HG03439 (cell line): ENCODE results near the gene BNIPL.

Experiments
- ATAC-seq: cut with Tn5 transposase; IDR thresholded peaks from one replicate; pipeline ENCODE4 v1.9.1; 2021; ENCODE audit warnings: mild to moderate bottlenecking, moderate library complexity; ENCODE audit not compliant: unreplicated experiment

Gene BNIPL, protein sequence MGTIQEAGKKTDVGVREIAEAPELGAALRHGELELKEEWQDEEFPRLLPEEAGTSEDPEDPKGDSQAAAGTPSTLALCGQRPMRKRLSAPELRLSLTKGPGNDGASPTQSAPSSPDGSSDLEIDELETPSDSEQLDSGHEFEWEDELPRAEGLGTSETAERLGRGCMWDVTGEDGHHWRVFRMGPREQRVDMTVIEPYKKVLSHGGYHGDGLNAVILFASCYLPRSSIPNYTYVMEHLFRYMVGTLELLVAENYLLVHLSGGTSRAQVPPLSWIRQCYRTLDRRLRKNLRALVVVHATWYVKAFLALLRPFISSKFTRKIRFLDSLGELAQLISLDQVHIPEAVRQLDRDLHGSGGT

DNA sequence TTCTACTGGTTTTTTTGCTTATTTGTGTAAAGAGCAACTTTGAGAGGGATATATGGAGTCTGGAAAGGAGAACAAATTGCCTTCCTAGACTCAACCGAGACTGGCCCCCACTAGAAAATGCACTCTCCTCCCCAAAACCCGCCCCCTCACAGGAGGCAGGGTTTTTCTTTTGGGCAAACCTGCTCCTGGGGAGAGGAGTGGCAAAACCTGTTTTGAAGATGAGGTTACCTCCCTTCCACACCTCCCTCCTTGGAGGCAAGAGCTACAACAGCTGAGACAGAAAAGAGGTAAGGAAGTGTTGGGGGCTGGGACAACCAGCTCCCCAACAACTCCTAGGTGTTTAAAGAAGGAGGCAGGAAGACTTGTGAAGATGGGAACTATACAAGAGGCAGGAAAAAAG lies at the start of gene BNIPL:
TSS of gene BNIPL (plus strand) at position 231 of the 400 bp plus-strand sequence. CDS start at position 371, 140 bp downstream.
- ATAC-seq, result no peak

DNA sequence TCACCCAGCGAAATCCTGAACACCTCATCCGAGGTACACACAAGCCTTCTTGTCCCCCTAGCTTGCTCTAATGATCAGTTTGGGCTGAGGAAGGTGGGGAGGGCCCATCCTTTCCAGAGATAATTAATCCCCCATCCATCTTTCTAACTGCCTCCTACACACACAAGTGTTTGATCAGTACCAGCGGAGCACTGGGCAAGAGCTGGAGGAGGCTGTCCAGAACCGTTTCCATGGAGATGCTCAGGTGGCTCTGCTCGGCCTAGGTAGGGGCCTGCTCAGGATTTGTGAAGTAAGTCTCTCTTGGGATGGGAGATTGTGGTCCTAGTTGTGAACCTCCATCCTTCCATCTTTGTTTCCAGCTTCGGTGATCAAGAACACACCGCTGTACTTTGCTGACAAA lies 48.5 kb upstream of the BNIPL start:
- no peak for ATAC-seq

DNA sequence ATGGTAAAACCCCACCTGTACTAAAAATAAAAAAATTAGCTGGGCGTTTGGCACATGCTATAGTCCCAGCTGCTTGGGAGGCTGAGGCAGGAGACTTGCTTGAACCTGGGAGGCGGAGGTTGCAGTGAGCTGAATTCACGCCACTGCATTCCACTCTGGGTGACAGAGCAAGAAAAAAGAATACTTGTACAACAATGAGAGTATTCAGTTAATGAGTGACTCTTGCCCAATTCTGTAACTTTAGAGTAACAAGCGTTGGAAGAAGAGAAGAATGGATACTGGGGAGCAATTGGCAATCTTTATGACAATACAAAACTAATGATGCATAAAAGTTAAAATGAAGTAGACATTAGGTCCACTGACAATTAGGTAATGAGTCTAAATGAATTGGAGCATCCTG lies 43.8 kb upstream of the BNIPL start:
- ATAC-seq, result no peak

DNA sequence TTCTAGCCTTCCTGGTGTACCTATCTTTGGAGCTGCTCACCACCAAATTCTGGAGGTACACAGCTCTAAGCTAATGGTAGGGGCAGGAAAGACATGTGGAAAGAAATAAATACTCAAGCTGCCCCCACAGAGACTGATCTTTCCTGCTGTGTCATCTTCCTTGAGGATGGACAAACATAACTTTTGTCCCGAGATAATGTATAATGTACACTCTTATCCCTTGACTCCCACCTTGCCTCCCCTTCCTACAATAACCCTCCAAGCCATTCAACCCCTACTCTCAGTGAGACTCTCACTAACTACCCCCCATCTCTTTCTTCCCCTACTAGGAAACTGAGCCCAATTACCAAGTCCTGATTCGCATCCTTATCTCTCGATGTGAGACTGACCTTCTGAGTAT lies 42.1 kb upstream of the BNIPL start:
- ATAC-seq, result no peak

DNA sequence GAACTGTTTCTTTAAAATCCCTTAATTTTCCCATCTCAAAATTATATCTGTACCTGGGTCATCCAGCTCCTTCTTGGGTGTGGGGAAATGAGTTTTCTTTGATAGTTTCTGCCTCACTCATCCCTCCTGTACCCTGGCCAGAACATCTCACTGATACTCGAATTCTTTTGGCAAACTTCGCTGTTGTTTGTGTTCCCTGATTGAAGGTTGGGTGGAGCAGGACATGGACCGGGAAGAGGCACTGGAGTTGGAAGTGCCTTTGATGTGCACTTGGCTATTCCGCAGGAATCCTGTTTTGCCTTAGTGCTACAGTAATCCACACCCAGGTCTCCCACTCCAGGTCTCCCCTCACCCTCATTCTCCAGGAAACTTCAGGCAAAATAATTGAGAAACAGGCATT lies 40.9 kb upstream of the BNIPL start:
- no peak for ATAC-seq

DNA sequence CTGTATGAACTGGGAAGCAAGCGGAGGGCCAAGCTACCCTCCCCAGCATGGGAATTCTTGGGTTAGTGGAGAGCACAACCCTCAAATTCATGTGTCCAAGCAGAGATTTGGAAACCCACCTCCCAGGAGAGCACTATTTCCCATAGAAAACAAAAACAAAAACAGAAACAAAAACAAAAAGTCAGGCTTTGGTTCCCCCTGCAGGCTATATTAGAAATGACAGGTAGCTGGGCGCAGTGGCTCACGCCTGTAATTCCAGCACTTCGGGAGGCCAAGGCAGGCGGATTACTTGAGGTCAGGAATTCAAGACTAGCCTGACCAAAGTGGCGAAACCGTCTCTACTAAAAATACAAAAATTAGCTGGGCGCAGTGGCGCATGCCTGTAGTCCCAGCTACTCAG lies 40.5 kb upstream of the BNIPL start:
- ATAC-seq, result no peak

DNA sequence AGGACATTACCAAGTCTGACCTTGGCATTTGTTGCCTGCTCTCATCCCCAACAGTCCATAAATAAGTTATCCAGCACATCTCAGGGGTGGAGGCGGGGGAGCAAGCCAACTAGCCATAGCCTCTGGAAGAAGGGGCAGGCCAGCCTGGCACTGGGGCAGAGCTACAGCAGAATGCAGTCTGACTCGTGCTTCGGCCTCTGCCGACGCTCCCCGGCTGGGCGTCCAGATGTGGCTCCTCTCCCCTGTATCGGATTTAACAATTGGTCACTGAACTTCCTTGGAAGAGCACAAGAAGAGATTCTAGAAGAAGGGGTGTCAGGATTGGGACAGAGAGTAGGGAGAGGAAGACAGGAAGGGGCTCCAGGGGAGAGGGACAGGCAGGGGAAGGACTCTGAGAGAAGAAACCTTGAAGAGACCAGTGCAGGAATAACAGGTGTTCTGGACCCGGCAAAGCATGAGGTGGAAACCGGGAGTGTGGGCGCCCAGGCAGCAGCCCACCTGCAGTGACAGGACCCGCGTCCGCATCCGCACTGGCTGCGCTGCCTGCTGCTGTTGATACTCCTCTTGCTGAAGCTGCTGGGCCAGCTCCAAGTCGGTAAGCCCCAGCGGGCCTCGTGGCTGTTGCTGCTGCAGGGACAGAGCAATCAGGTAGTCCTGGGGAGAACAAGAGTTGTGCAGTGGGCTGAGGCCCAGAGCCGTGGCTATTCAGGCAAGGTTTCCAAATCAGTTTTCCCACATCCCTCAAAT lies 39.1 kb upstream of the BNIPL start:
- no peak for ATAC-seq

DNA sequence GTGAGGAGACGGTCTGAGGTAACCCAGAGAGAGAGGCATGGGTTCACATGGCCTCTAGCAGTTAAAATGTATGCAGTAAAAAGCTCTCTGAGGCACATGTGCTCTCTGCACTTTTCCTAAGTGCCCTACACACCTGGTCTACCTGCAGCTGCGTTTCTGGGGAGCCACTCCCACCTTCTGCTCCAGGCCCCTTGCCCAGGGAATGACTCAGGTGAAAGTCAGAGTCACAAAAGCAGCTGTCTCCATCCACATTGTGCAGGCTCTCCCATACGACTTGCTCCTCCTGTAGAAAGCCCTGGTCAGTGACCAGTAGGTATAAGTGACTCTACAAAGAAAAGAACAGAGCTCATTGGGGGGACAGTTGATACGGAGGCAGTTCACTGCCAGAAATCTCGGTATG lies 38.4 kb upstream of the BNIPL start:
- ATAC-seq, result no peak

DNA sequence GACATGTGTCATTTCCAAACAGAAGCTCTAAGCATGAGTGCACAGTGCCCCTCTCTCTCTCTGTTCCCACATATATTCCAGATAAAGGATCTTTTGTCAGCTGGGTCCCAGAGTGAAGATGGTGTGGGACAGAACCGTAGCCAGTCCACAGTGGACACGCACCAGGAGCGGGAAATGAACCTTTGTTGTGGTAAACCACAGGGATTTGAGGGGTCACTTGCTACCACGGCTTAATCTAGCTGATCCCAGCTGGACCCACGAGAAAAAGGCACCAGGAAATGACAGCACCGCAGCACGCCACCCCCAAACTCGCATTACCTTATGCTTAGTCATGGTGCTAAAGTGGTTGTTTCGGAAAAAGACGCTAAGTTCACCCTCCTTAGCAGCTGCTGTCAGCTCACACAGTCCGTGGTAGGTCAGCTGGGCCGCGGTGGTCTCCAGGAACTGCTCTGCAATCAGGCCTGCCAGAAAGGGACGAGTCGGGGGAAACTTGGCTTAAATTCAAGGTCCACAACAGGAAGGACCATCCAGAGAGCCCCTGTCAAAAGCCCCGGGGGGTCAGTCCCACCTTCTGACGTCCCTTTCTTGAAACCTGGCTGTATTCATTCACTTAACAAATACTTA lies 37.2 kb upstream of the BNIPL start:
- ATAC-seq, result no peak

DNA sequence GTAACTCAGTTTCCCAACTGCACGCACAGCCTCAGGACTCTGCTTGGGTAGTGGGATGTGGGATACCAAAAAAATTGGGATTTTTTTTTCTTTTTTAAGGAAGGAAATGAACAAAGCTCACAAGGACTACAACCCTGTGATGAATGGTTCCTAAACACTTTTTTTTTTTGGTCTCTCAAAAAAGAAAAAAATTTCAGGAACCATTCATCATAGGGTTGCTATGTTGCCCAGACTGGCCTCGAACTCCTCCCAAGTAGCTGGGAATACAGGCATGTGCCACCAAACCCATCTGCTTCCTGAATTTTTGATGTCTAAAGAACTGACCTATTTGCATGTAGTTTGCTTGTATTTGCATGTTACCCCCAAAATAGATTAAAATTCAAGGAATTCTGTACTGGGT lies 36.5 kb upstream of the BNIPL start:
- ATAC-seq, result no peak

DNA sequence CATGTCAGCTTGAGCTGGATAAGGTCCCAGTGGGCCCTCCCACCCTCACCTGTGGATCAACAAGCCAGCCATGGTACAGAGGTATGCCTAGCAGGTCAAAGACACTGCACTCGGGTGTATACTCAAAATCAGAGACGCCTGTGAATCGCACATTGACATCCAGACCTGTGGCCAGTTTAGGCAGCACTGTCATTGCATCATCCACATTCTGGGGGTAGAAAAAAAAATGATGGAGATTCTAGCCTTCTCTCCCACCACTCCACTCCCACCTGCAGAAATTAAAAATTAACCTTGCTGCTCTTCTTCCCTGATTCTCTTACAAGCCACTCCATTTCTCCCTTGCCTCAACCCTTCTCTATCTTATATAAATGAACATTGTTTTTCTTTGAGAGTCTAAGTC lies 36.0 kb upstream of the BNIPL start:
- ATAC-seq, result no peak

DNA sequence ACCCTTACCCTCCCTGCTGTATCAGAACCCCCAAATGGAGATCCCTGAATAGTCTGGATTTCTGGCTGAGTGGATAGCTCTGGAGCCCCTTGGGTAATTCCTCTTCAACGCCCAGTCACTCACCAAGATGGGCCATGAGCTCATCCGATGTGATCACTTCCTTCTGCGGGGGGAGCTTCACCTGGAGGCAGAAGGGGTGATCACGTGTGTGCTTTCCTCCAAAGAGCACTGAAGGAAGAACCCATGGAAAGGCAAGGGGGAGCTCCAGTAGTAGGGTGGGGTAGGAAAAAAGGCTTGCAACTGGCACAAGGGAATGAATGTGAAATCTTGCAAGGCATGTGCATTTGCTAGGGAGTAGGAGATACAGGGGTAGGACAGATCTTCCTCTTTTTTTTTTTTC lies 34.8 kb upstream of the BNIPL start:
- ATAC-seq, result no peak

DNA sequence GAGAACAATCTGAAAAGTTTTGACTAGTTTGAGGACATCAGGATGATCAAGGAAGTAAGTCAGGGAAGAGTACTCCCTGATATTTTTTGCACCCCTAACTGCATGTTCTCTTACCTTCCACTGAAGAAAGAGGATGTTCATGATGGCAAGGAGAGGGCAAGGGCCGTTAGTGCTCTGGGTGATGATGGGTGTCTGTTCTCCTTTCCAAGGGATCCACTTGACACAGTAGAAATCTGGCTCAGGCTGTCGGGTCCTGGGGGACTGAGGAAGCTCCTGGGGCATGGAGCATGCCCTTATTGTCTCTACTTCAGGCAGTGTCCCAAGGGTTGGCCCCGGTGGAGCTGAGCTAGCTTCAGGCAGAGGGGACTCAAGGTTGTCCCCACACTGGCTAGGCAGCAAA lies 34.3 kb upstream of the BNIPL start:
- ATAC-seq, result no peak

DNA sequence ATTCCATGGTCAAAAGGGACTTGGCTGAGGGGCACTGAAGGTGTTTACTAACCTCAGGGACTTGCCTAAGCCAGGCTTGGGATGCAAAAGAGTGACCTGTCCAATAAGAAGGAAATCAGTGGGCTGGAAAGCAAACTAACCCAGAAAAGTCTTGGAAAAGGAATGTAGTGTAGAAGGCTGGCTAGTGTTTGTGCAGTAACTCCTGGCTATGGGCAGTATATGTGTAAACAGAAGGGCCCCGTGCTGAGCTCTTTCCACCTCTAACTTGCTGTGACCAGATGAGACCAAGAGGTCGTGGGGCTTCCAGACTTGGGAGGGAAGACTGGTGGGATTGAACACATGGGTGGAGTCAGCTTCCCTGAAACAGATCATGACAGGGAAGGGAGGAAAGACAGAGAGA lies 33.8 kb upstream of the BNIPL start:
- no peak for ATAC-seq

DNA sequence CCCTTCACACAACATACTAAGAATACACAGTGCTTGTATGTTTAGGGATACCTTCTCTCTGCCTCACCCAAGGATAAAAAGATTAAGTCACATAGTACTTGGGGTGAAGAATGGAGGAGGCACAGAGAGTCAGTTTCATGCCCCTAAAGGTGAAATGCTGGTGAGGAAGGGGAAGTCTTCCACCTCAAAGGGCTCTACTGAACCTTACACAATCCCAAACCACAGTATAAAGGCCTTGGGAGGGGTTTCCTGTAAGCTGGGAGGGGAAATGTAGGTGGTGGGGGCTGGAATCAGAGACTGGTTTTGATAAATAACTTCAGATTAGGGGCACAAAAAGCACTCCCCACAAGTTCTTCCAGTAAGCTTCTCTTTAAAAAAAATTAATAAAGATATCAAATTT lies 33.2 kb upstream of the BNIPL start:
- no peak for ATAC-seq

DNA sequence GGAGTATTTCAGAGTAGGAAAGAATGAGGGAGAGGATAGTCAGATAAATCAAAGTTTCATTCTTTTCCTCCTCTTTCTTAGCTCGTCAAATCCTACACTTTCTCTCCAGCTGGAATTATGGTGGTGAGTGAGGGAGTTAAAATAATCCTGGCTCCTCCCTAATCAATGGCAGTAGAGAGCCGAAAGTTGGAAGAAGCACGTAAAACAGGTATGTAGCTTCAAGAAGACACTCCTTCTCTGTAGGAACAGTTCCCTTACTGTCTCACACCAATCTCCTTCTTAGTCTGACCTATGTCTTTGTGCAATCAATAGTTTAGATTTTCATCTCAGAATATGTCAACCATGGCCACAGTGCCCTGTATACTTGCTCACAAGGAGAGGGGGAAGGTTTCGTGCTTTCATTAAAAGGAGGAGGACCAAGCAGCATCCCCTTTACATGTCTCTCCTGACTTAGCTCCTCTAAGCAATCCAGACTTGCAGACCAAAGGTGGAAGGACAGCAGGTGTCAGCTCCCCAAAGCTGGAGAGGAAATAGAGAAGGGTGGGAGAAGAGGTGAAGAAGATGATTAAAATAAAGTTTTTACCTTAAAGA lies 30.6 kb upstream of the BNIPL start:
- ATAC-seq, result no peak

DNA sequence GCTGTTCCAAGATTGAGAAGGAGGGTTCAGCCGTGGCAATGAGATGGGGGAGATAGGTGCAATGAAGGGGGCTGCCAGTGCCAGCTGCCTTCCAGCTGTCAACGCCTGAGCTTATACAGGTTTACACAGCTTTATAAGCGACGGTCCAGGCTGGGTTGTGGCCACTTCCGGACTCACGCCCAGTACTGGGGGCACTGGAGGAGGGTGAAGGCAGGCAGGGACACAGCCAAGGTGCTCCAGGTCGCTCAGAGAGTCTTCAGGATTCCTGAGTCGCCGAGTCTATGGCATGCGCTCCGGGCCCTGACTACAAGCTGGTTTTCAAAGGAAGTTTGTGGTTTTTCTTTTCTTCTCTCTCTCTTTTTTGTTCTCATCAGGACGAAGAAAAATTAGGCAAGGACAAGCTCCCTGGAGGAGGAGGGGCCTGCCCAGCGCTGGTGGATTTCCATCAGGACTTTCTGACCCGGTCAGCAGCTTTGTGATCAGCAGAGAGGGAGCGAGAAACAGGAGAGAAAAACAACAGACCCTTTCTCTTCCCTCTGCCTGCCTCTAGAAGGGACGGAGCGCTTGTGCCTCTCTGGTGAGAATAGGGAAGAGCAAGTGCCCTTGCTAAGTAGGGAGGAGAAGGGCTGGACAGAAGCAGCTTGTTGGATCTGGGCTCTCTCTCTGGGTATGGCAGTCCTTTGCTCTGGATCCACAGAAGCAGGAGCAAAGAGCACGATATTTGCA lies 29.9 kb upstream of the BNIPL start, which contains the start of gene MINDY1:
TSS of gene MINDY1 (minus strand) at position 576 of the 726 bp plus-strand sequence. CDS start 4,285 bp downstream, outside the sequence.
- ATAC-seq, result no peak

DNA sequence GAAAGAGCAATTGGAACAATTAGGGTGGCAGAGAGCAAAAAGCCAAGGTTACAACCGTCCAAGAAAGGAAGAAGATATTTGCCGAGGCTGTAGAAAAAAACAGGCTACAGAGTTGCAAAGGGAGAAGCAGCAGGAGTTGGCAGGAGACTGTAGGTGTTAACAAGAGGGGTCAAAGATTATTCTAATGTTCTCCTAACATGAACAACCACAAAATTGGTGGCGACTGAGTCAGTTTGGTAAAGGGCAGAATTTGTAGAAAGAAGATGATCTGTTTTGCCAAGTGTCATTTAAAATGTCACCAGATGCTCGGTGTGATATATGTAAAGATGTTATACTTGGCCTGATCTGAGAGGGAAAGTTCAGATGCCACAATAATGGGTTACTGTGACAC lies 28.5 kb upstream of the BNIPL start:
- ATAC-seq, result peak; percentile 5

DNA sequence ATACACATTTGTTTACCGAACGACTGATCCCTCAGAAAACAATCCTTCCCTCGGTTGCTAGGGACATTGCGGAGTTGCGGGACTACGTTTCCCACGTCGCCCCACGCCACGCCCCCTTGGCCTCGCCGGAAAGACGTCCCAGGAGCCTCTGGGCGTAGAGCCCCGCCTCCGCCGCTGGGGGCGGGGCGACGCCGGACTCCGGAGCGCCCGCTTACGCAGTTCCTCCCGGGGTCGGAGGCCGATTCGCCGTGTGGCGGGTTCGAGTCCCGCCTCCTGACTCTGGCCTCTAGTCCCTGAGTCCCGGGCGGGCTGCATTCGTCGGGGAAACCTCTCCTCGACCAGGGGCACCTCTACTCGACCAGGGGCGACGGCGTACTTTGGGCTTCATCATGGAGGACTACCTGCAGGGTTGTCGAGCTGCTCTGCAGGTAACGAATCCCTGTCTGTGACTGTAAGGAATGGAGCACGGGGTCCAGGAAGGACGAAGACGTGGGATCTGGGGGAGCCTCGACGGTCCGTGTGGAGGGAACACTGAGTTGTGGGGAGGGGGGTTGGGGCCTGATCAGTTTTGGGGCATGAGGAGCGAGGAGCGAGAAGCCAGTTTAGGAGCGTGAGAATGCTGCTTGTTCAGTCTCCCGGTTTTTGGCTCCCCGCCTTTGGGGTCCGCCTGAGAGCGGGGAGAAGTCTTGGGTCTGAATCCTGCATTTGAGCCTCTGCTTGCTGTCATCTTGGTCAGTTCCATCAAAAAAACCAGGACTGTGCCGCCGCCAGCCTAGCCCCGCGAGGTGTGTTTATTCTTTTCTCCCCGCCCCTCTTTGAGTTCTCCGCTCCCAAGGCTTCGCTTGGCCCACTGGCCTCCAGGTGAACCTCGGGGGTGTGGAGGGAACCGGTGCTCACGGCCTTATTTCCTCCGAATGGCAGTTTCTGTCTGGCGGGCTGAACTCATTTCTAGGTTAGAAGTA lies 27.9 kb upstream of the BNIPL start, which contains the start of gene PRUNE1:
TSS of gene PRUNE1 (plus strand) at position 206 of the 962 bp plus-strand sequence. CDS start at position 390, 184 bp downstream.
- ATAC-seq, result peak; percentile 82

DNA sequence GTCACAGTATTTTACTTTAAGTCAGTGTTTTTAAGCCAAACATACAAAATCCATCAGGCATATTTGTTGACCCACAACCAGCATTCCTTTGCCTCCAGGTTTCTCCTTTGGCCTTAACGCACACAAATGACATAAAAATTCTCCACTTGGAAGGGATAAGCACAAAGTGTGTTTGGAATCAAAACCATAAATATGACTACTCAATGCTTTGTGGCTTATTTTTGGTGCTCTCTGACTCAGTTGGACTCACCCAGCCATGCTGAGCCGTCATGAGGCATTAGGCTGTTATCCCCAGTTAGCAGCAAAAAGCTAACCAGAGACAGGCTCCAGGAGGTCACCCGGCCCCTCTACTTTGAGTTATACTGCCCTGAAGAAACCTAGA lies 27.2 kb upstream of the BNIPL start:
- ATAC-seq, result no peak
